Activated T-cell treated with anti-CD3 and anti-CD28 coated beads for 1 hour (primary cell): ENCODE measurements around the gene CRADD.
"Not testable (repeated sequence)": the region's sequence is repeated elsewhere in the genome, so short reads cannot be mapped to it uniquely, and the experiment has no call there.

Experiments used
- DNase-seq: peaks from one replicate; pipeline ENCODE4 v3.0.0-alpha.2; 2020; ENCODE audit warnings: low read depth

Gene CRADD

GRCh38 chr12:93677195-93678064, at the start of gene CRADD:
Gene CRADD, plus strand, starts transcription at chr12:93677375.
- DNase-seq: peak; percentile 66

- no peak for DNase-seq
These were observed 44.8 kb upstream of the CRADD start for GRCh38 chr12:93632383-93632782.

GRCh38 chr12:93634416-93634815, 42.8 kb upstream of the CRADD start:
- DNase-seq: no peak

GRCh38 chr12:93636708-93637107, 40.5 kb upstream of the CRADD start:
- DNase-seq: no peak

- DNase-seq: no peak
These were observed 39.1 kb upstream of the CRADD start for GRCh38 chr12:93638095-93638494.

GRCh38 chr12:93638954-93639353, 38.2 kb upstream of the CRADD start:
- DNase-seq: no peak

- DNase-seq: no peak
These were observed 37.8 kb upstream of the CRADD start for GRCh38 chr12:93639406-93639805.

GRCh38 chr12:93641380-93641779, 35.8 kb upstream of the CRADD start:
- DNase-seq: not testable (repeated sequence)

GRCh38 chr12:93642751-93643150, 34.4 kb upstream of the CRADD start:
- no peak for DNase-seq

GRCh38 chr12:93645702-93646101, 31.5 kb upstream of the CRADD start:
- DNase-seq: no peak

GRCh38 chr12:93650626-93651025, 26.5 kb upstream of the CRADD start:
- no peak for DNase-seq

- no peak for DNase-seq
These were observed 24.1 kb upstream of the CRADD start for GRCh38 chr12:93653079-93653478.

- no peak for DNase-seq
These were observed 23.5 kb upstream of the CRADD start for GRCh38 chr12:93653712-93654111.

GRCh38 chr12:93654421-93654820, 22.8 kb upstream of the CRADD start:
- no peak for DNase-seq

- DNase-seq: no peak
These were observed 20.1 kb upstream of the CRADD start for GRCh38 chr12:93657071-93657470.

- no peak for DNase-seq
These were observed 16.2 kb upstream of the CRADD start for GRCh38 chr12:93661021-93661420.

- DNase-seq: no peak
These were observed 14.0 kb upstream of the CRADD start for GRCh38 chr12:93663006-93663728.

- DNase-seq: no peak
These were observed 13.5 kb upstream of the CRADD start for GRCh38 chr12:93663729-93664084.

- no peak for DNase-seq
These were observed 12.5 kb upstream of the CRADD start for GRCh38 chr12:93664573-93665138.

GRCh38 chr12:93667672-93668071, 9.5 kb upstream of the CRADD start:
- DNase-seq: no peak

GRCh38 chr12:93668919-93669418, 8.2 kb upstream of the CRADD start:
- DNase-seq: no peak

- DNase-seq: no peak
These were observed 7.7 kb upstream of the CRADD start for GRCh38 chr12:93669452-93669851.

GRCh38 chr12:93670104-93670503, 7.1 kb upstream of the CRADD start:
- DNase-seq: no peak
